ENCODE measurements around the gene ALOX15. TPM values are rescaled to one million over a fixed set of nuclear protein-coding genes. Genes with fewer than 3 reads are reported as not detected.

Gene ALOX15
- total and polyA plus RNA-seq, 10 of the 15 experiments (the other 5 are each of a cell fraction or from before 2014, with no cell fraction given), result 0.05 to 1.0 (median 0.24) TPM

- no peak for TF ChIP-seq PBX3 (IDR thresholded peaks at IDR 0.05; ENCODE audit: insufficient replicate concordance, low read depth, low read length)
- TF ChIP-seq SMAD1 (IDR thresholded peaks at IDR 0.05; ENCODE audit: low read depth, partially characterized antibody), result no peak
- TF ChIP-seq NR2C2 (IDR thresholded peaks at IDR 0.05; ENCODE audit: borderline replicate concordance, control insufficient read depth, insufficient read length, low read depth), result no peak
- no peak for TF ChIP-seq E4F1 (IDR thresholded peaks at IDR 0.05; ENCODE audit: borderline replicate concordance, partially characterized antibody)
- TF ChIP-seq GATAD2B (conservative IDR thresholded peaks at IDR 0.05; ENCODE audit: low read depth), result no peak
- no peak for TF ChIP-seq MTA3 (IDR thresholded peaks at IDR 0.05; ENCODE audit: borderline replicate concordance, low read length)
These were observed 23.5 kb upstream of the ALOX15 start (continued) for GRCh38 chr17:4665027-4665426.

GRCh38 chr17:4664230-4664629, 22.8 kb upstream of the ALOX15 start:
- POLR2A ChIA-PET, result no interaction called here
- H3K4me1 ChIP-seq (ENCODE audit: control insufficient read depth, insufficient read depth, low read length), result no peaks in the 10 kb centered on the region
- no peak overlapping the region for H3K4me3 ChIP-seq
- no peaks in the 10 kb centered on the region for H3K36me3 ChIP-seq (ENCODE audit: control insufficient read depth in 2 of 2, insufficient read depth in 2 of 2, low read length in 1 of 2)
- CTCF ChIA-PET, result interaction anchor here (0.8 kb wide), 1 partner anchor 111 kb away, joined by 3 read pairs; no protein-coding TSS in a partner anchor
- H2AFZ ChIP-seq (ENCODE audit: control insufficient read depth, low read depth, low read length), result no peak overlapping the region
- intact Hi-C loops (cut with micrococcal nuclease; ENCODE audit: unreplicated experiment), result no loop called here
- H3K27me3 ChIP-seq (replicated peaks in 1 of 2; ENCODE audit: control insufficient read depth in 2 of 2, insufficient read depth in 2 of 2, low read length in 1 of 2), result no peaks in the 10 kb centered on the region; a peak in 1 of 4 replicates
- DNase-seq (ENCODE audit: low read depth, low spot score) (no peak), FAIRE-seq (no peak), ATAC-seq (no peak)
- H3K4me2 ChIP-seq (ENCODE audit: control insufficient read depth, insufficient read depth), result no peak overlapping the region
- RAD21 ChIA-PET (ENCODE audit: unreplicated experiment), result no interaction called here
- H3K9me3 ChIP-seq (replicated peaks; ENCODE audit: control insufficient read depth, insufficient read depth, low read length), result no peaks in the 10 kb centered on the region
- in situ Hi-C loops (cut with MboI), result no loop called here
- H3K9ac ChIP-seq (ENCODE audit: control insufficient read depth, insufficient read depth, low read length), result no peak overlapping the region
- no peaks in the 10 kb centered on the region for H4K20me1 ChIP-seq (ENCODE audit: control insufficient read depth, insufficient read depth)
- no peaks in the 10 kb centered on the region for H3K79me2 ChIP-seq (ENCODE audit: control insufficient read depth, insufficient read depth, low read length)
- 48% methylated on average over 9 of the region's 9 CpGs for WGBS (ENCODE audit: insufficient coverage, insufficient replicate concordance, low lambda C conversion rate, missing lambda C conversion rate)
- H3K27ac ChIP-seq (ENCODE audit: control insufficient read depth, insufficient read depth), result no peak overlapping the region
- SMC1A ChIA-PET (ENCODE audit: uncharacterized antibody, unreplicated experiment), result no interaction called here
- no TSS peak for BruUV-seq (replicated peaks)
- TF ChIP-seq CTCF (IDR thresholded peaks at IDR 0.05 in 2 of 3, conservative IDR thresholded peaks at IDR 0.05 in 1 of 3; ENCODE audit: control insufficient read depth in 2 of 3, extremely low read depth in 1 of 3, insufficient read depth in 1 of 3, low read depth in 3 of 3, low read length in 3 of 3) (no peak), EZH2 (IDR thresholded peaks at IDR 0.05; ENCODE audit: borderline replicate concordance, control insufficient read depth, low read depth, low read length) (no peak), CREM (IDR thresholded peaks at IDR 0.05; ENCODE audit: low read depth) (no peak), LARP7 (IDR thresholded peaks at IDR 0.05) (no peak), ZNF24 (IDR thresholded peaks at IDR 0.05) (no peak), NFYB (IDR thresholded peaks at IDR 0.05; ENCODE audit: insufficient read depth, low read depth, low read length) (no peak), NR2F1 (conservative IDR thresholded peaks at IDR 0.05) (no peak), ATF2 (IDR thresholded peaks at IDR 0.05; ENCODE audit: low read length) (no peak), POLR2A (IDR thresholded peaks at IDR 0.05; ENCODE audit: low read depth, low read length) (no peak), EP300 (IDR thresholded peaks at IDR 0.05; ENCODE audit: borderline replicate concordance in 1 of 2, control insufficient read depth in 1 of 2, low read depth in 2 of 2, low read length in 2 of 2) (no peak), NFXL1 (IDR thresholded peaks at IDR 0.05; ENCODE audit: borderline replicate concordance) (no peak), NBN (IDR thresholded peaks at IDR 0.05) (no peak)
